GM18858 (cell line): ENCODE results near the gene MACROD2.
A peak's percentile ranks its signal among the peaks of the same experiment; 100 is the strongest.
"Not testable (repeated sequence)": the region's sequence is repeated elsewhere in the genome, so short reads cannot be mapped to it uniquely, and the experiment has no call there.

ENCODE experiments used
- ATAC-seq: cut with Tn5 transposase; IDR thresholded peaks from one replicate; pipeline ENCODE4 v1.9.1; 2021; ENCODE audit not compliant: unreplicated experiment

MACROD2 gene

GRCh38 chr20:15119852-15120487, 1124.7 kb downstream of the MACROD2 start:
- ATAC-seq: no peak

DNA sequence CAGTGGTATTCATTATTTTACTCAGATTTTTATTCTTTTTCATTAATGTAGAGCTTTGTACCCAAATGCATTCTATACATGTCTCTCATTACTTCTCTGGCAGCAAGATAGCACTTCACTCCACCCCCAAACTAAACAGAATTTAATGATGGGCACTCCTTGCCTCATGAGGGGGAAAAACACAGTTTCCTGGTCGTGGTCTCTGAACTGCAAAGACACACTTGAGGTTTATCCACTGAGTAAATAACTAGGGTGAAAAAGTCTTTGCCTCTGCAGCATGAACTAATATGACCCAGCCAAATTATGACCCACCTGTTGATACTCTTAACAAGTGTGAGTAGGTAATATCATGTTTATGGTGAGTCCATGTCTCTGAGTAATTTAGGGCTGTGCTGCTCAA, 1127.3 kb downstream of the MACROD2 start:
- ATAC-seq: no peak

DNA sequence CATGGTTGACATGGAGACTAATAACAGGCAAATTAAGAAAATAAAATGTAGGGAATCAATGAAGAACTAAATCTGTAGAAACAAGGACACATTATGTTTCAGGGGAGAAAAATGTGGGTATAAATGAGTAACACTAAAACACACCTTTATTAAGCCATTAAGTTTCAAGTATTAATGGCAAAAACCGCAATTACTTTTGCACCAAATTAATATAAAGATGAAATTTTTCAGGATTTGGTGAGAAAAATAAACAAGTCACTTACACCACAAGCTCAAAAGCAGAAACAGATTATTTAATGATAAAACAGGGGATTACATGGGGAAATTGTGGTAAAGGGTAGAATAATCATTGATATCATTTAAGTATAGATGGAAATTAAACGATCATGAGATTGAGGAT, 1135.9 kb downstream of the MACROD2 start:
- ATAC-seq: no peak

DNA sequence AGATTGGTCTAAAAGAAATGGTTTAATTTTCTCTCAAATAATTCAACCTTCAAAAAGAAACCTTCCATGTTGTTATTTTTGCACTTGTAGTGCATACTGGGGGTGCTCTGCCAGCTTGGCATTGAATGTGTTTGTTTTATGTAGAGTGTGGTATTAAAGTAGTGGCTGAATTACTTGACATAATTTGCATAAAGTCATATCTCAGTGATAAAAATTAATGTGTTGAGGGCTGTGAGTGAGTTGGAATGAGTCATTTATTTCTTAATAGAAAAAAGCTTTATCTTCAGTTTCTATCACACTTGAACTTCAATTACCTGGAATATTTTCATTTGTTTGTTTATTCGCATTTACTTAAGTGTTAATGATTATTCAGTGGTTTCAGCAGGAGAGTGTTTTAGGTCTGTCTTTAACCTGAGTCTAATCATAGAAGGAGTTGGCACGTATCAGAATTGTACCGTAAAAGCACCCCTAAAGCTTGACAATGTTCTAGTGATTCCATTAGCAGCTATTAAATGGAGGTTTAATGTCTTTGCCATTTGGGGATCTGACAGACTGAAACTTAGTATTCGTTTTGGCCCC, 1143.3 kb downstream of the MACROD2 start:
- no peak for ATAC-seq

GRCh38 chr20:15139522-15139921, 1144.2 kb downstream of the MACROD2 start:
- ATAC-seq: no peak

DNA sequence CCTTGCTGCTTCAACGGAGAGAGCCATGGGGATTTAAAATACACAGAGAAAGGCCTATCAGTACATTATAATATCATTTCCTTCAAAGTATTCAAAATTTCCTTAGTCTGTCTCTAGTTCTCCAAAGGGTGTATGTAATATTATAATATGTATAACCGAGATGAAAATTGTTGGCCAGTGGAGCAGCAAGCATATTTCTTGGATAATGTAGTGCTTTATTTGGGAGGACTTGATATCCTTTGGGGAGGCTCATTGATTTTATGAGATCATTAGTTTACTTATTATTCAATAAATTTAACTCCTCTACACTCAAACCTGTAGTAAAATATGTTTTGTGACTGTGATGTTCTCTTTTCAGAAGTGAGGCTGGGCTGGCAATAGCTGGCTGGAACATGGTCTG, 1145.0 kb downstream of the MACROD2 start:
- ATAC-seq: no peak

GRCh38 chr20:15140940-15141339, 1145.6 kb downstream of the MACROD2 start:
- ATAC-seq: not testable (repeated sequence)

DNA sequence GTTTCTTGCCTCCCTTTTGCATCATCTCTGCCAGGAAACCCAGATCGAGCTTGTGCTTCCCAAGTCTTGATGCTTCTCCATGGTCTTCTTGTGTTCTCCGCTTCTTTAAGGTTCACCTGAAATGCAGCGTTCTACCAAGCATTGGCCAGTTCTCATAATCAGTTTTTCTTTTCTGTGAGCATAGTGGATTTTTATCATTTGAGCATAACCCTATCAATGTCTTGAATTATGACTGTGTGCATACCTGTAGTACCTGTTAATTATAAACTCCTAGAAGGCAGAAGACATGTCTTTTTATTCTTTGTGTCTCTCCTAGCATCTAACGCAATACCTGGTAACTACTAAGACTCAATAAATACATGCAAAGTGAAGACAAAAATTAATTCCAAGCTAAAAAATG, 1146.5 kb downstream of the MACROD2 start:
- ATAC-seq: no peak

DNA sequence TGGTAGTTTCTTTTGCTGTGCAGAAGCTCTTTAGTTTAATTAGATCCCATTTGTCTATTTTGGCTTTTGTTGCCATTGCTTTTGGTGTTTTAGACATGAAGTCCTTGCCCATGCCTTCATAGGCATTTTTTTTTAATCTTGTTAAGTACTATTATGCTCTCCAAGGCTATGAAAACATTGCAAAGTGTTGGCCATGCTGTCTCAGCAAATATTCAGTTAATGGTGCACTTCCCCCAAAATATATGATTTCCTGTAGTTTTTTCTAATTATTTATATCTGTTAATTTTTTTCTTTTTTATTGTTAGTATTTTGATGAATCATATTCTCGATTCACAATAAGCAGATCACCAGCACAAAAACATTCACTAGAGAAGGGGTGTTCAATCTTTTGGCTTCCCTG, 1148.2 kb downstream of the MACROD2 start:
- ATAC-seq: no peak

- ATAC-seq: no peak
These were observed 1149.6 kb downstream of the MACROD2 start for GRCh38 chr20:15144916-15145315.

DNA sequence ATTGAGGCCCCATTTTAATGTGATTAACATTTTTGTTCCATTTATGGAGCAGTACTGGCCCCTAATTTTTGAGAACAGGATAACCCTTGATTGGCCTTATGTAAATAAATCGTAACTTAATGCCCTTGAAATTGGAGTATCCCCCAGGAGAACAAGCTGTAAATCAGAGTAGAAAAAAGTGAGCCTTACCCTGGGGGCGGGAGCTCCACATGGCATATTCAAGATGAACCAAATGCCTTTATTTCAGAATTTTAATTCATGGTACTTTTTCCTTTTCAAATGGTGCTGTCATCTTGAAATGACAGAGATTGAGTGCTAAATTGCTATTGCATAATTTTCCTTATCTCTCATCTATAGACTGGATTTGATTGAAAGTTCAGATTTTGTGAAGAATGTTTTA, 1151.6 kb downstream of the MACROD2 start:
- ATAC-seq: no peak

GRCh38 chr20:15154070-15154469, 1158.8 kb downstream of the MACROD2 start:
- no peak for ATAC-seq

GRCh38 chr20:15155848-15156401, 1160.6 kb downstream of the MACROD2 start:
- no peak for ATAC-seq

DNA sequence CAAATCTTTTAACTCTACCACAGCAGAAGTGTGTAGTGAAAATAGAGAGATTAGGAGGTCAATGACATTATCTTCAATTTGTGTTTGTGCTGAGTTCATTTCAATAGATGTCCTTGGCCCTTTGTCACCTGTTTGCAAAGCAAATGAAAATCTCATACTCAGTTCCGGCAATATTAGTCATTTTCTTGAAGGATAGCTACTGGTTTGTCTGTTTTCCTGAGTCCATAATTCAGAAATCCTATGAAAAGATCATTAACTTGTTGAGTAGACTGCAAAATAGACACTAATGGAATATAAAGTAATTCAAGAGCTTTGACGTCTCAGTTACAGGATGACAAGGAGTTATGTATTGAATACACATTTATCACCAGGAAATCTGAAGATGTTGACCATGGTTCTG, 1163.2 kb downstream of the MACROD2 start:
- ATAC-seq: no peak

DNA sequence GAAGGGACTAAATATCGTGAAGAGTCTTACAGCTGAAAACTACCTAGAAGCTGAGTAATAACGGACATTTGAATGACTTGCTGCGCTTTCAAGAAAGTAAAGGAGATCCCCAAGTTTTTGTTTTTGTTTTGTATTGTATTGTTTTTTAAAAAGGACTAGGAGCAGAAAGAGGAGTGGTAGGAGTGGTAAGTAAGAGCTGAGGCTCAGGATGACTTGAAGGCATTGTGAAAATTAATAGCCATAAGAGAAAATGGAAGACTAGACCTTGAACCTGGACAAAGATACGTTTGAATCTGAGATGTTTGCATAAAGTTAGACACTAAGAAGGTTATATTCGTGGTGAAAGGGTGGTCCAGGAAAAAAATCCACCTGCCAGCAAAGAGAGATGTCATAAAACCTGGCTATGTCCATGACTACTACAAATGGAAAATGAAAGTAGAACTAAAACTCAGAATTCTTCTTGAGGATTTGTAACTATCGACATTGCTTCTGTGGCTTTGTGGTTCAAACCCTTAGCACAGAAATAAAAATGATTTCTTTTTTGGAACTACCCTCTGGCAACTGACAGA, 1166.8 kb downstream of the MACROD2 start:
- peak; percentile 75 for ATAC-seq

DNA sequence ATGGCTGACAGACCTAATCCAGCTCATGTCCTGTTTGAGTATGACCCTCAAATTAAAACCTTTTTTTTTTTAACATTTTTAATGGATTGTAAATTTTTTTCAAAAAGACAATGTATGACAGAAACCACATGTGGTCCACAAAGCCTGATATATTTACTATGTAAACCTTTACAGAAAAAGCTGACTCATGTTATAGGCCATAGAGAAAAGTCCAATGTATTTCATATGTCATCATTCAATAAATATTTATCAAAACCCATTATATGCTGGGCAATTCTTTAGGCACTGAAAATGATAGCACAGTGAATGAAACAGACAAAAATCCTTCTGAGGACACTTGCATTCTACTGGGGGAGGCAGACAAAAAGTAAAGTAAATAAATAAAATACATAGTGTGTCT, 1168.3 kb downstream of the MACROD2 start:
- no peak for ATAC-seq

DNA sequence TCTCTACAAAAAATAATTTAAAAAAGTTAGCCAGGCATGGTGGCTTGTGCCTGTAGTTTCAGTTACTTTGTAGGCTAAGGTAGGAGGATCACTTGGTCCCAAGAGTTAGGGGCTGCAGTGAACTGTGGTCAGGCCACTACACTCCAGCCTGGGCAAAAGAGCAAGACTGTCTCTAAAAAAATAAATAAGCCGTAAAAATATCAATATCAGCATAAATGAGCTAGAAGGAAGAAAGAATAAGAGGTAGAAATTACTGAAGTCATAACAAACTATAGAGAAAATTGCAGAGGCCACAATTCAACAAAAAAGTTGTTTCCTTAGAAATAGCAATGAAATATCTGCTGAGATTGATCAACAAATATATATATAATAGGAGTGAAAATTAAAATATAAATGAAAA, 1169.4 kb downstream of the MACROD2 start:
- ATAC-seq: no peak

DNA sequence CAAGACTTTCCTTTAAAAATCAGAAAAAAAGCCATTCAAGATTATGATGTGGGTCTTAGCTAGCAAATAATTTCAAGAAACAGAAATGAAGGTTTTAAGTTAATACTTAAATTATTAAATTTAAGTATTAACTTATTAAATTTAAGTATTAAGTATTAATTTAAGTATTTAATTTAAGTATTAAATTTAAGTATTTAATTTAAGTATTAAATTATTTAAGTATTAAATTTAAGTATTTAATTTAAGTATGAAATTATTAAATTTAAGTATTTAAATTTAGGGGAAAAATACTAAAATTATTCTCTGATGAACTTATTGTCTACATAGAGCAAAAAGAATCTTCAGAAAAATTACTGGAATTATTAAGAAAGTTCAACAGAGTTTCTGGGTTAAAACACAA, 1171.4 kb downstream of the MACROD2 start:
- no peak for ATAC-seq

GRCh38 chr20:15171016-15171415, 1175.7 kb downstream of the MACROD2 start:
- ATAC-seq: no peak

- ATAC-seq: no peak
These were observed 1181.6 kb downstream of the MACROD2 start for GRCh38 chr20:15176929-15177328.

DNA sequence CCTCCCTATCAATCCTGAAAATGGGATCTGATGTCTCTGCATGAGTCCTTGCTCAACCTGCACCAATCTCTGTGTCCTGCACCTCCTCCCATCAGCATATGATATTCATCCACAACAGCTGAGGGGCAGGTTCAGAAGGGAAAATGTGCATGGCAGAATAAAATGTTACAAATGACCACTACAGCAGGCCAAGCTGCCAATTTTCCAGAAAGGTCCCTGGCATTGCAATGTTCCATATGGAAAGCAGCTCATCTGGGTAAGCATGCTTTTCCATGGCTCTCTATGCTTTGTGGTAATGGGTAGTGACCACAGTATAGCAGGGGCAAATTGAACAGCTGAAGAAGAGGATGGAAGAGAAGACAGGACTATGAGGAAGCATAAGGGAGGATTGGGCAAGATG, 1183.3 kb downstream of the MACROD2 start:
- ATAC-seq: no peak

DNA sequence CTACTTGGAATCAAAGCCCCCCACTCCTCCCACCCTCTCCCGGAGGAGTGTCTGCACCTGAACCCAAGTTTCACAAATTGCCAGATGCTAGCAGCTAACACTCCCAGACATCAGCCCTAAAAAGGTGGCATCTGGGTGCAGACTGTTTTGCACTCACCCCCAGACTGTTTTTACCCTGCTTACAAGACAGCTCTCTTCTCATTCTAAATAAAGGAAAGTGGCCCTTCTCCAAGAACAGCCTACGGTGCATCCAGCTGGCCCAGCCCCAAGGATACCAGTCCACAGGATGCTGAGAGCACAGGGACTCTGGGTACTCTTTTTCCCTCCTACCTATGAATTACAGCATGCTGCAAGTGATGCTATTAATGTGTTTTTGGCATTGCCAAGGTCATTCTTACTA, 1184.1 kb downstream of the MACROD2 start:
- no peak for ATAC-seq

DNA sequence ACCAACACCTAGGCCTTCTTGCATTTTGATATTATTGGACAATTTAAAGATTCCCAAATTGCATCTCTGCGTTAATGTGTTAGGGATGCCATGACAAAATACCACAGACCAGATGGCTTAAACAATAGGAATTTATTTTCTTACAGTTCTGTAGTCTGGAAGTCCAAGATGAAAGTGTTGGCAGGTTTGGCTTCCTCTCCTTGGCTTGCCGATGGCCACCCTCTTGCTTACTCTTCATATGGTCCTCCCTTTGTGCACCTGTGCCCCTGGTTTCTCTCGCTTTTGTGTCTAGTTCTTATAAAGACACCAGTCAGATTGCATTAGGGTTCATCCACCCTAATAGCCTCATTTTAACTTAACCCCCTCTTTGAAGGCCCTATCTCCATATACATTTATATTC, 1184.5 kb downstream of the MACROD2 start:
- ATAC-seq: no peak
